Embryonic facial prominence (tissue), 1 donor: Measurements from ENCODE around the gene MATCAP1.

ENCODE experiments used
- DNase-seq: peaks from one replicate; pipeline ENCODE4 v3.0.0-alpha.2; 2016; ENCODE audit errors: extremely low spot score

MATCAP1 gene

GRCh38 chr16:67128417-67128816 is 55.3 kb downstream of the MATCAP1 start:
- DNase-seq: no peak
